ENCODE results near the gene ZNF580.

DNA sequence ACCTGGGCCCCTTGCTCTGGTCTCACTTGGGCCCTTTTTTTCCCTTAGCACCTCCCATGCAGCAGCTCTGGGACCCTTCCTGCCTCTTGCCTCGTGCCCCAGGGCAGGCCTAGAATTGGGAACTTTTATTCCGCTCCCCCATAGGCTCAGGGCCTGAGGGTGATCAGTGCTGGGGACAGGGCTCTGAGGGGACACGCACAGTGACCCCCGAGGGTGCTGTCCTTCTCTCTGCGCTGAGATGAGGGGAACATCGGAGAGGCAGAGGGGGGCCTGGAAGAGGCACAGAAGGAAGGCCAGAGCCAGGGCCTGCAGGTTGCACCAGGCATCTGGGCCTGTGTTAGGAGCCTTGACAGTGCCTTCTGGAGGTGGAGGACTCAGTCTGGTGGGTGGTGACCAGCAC lies 45.0 kb downstream of the ZNF580 start:
- TF ChIP-seq, protein P1, sequence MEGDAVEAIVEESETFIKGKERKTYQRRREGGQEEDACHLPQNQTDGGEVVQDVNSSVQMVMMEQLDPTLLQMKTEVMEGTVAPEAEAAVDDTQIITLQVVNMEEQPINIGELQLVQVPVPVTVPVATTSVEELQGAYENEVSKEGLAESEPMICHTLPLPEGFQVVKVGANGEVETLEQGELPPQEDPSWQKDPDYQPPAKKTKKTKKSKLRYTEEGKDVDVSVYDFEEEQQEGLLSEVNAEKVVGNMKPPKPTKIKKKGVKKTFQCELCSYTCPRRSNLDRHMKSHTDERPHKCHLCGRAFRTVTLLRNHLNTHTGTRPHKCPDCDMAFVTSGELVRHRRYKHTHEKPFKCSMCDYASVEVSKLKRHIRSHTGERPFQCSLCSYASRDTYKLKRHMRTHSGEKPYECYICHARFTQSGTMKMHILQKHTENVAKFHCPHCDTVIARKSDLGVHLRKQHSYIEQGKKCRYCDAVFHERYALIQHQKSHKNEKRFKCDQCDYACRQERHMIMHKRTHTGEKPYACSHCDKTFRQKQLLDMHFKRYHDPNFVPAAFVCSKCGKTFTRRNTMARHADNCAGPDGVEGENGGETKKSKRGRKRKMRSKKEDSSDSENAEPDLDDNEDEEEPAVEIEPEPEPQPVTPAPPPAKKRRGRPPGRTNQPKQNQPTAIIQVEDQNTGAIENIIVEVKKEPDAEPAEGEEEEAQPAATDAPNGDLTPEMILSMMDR (IDR thresholded peaks at IDR 0.05): no peak
- TF ChIP-seq POLR2A (IDR thresholded peaks at IDR 0.05): no peak

Measured in heart left ventricle (tissue), 13 donors.